Muscle of back (tissue), 13 donors: ENCODE results near the gene RGS9. TPM values are rescaled to one million over a fixed set of nuclear protein-coding genes. Genes with fewer than 3 reads are reported as not detected.
"Not testable (repeated sequence)": the region's sequence is repeated elsewhere in the genome, so short reads cannot be mapped to it uniquely, and the experiment has no call there.

Experiments
- DNase-seq, 3 donors: peaks; one replicate each; pipeline versions ENCODE4 v3.0.0 to v3.0.0-alpha.2; 2013
- long read RNA-seq, 9 donors: transcript quantifications; one replicate each; lab custom pipeline, GENCODE V29; 2026
- polyA plus RNA-seq, 10 donors: library from polyadenylated mRNA; unstranded; fragments of 120-200 nt; gene quantifications; one replicate each; pipeline ENCODE4 v1.2.1, GENCODE V29; 2013; ENCODE audit not compliant: insufficient read length in 10 of 10

Gene RGS9
- polyA plus RNA-seq = 1 to 10 TPM; 2.2 to 5.0 (median 3.2) TPM
- long read RNA-seq, donor 1, partial matches to known transcripts = 0 of 5 reads
- long read RNA-seq, donor 1, other reads (novel, unspliced or antisense) = 0 of 5 reads
- long read RNA-seq, donor 2, partial matches to known transcripts = 0 of 1 reads
- long read RNA-seq, donor 2, other reads (novel, unspliced or antisense) = 0 of 1 reads
- long read RNA-seq, donor 3 = 0 reads
- long read RNA-seq, donor 4, partial matches to known transcripts = 0 of 2 reads
- long read RNA-seq, donor 4, other reads (novel, unspliced or antisense) = 0 of 2 reads
- long read RNA-seq, donor 5, partial matches to known transcripts = 0 of 3 reads
- long read RNA-seq, donor 5, other reads (novel, unspliced or antisense) = 0 of 3 reads
- long read RNA-seq, donor 6 = 0 reads
- long read RNA-seq, donor 7, partial matches to known transcripts = 0 of 1 reads
- long read RNA-seq, donor 7, other reads (novel, unspliced or antisense) = 0 of 1 reads
- long read RNA-seq, donor 8, transcript RGS9-212 (3 exons, 2,736 nt) = major isoform, 7 of 7 reads
- long read RNA-seq, donor 8, partial matches to known transcripts = 0 of 7 reads
- long read RNA-seq, donor 8, other reads (novel, unspliced or antisense) = 0 of 7 reads
- long read RNA-seq, donor 9 = 0 reads

DNA sequence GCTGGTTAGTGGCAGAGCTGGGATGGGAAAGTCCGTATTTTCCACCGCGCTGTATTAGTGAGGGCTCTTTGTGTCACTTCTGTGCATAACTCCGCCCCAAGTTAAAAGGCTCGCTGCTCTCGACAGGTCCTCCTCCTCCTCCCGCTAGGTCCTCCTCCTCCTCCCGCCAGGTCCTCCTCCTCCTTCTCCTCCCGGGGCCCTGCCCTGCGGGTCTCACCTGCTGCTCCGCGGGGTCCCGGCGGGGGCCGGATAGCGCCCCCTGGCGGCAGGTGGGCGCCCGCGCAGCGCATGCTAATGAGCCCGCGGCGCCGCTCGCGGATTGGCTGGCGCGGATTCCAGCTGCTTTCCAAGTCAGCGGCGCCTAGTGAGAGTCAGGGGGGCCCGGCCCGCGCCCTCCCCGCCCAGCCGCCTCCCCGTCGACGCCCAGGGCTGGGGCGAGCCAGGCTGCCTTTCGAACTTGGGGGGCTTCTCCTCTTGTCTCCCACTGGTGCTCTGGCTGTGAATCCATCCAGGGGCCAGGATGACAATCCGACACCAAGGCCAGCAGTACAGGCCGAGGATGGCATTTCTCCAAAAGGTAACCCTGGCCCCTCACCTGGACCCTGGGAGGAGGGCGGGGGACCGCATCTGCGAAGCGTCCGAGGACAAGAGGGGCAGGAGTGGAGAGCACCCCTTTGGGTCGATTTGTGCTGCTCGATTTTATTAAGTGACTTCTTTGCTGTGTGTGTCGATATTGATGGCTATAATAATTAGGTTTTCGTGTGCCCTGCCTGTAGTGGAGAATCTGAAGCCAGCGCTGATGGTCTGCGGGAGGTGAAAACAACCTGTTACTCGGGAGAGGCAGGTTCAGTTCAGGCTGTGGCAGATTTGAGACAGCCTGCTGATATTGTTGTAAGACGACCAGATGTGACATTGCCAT lies at the start of gene RGS9:
RGS9 (plus strand) TSS at position 350 of the 919 bp plus-strand sequence; CDS start at position 521, 171 bp downstream.
- DNase-seq = peak; percentile 74 to 89 (median 85)

DNA sequence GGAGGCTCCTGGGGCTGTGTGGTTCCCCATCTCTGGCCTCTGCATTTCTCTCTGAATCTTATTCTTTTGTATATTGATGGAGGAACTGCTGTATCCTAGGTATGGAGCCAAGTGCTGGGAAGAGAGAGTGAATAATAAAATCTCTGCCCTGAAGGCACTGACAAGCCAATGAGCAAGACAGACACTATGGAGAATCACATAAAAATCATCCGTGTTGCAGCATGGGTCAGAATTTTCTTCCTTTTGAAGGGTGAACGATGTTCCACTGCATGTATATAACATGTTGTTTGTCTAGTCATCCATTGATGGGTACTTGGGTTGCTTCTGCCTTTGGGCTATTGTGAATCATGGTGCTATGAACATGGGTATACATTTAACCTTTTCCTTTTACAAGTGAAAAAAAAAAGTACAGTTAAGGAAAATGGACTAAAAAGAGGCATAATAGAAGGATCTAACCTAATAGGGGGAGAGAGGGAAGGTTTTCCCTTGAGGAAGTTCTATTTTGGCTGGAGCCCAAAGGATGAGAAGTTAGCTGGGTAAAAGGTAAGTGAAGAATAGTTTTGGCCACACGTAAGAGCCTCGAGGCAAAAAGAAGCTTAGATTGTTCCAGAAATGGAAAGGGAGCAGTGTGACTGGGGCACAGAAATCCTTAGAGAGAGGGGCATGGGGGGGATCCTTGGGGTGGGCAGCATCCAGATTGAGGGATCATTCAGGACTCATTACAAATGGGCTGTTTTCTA lies 48.4 kb upstream of the RGS9 start:
- no peak for DNase-seq

DNA sequence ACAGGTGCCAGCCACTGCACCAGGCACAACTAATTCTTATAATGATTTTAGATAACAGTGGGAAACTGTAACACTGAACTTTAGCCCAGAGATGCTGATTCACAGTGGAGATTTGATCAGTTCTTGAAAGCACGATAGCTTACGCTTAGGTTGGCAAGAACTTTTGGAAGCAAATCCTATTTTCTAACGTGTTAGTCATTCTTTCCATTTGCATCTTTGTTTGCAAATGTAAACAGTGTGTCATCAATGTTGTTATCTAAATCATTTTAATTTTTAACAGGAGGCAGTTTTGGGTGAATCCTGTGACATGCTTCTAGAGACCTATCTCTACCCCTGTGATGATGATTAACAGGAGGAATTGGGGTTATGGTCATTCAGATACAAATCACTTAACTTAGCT lies 44.9 kb upstream of the RGS9 start:
- no peak for DNase-seq

DNA sequence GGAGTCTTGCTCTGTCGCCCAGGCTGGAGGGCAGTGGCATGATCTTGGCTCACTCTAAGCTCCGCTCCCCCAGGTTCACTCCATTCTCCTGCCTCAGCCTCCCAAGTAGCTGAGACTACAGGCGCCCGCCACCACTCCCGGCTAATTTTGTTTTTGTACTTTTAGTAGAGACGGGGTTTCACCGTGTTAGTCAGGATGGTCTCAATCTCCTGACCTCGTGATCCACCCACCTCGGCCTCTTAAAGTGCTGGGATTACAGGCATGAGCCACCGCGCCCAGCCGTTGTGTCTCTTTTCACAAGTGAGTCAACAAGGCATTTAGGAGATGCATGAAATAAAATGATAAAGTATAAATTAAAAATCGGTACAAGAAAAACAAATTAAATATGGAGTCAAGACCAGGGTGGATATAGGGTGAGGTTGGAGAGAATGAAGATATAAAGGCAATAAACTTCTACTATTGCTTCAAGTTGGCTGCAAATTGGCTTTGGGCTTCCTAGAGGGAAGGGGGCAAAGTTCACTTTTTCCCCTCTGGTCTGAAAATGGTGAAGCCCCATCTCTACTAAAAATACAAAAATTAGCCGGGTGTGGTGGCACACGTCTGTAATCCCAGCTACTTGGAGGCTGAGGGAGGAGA lies 44.3 kb upstream of the RGS9 start:
- DNase-seq = not testable (repeated sequence)

DNA sequence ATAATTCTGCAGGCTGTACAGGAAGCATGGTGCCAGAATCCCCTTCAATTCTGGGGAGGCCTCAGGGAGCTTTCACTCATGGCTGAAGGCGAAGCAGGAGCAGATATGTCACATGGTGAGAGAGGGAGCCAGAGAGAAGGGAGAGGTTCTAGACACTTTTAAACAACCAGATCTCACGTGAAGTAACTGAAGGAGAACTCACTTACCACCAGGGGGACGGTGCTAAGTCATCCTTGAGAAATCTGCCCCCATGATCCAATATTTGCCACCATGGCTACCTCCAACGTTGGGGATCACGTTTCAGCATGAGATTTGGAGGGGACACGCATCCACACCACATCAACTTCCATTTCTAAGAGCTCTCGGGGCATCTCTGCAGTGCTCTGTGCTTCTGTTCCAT lies 43.2 kb upstream of the RGS9 start:
- no peak for DNase-seq

DNA sequence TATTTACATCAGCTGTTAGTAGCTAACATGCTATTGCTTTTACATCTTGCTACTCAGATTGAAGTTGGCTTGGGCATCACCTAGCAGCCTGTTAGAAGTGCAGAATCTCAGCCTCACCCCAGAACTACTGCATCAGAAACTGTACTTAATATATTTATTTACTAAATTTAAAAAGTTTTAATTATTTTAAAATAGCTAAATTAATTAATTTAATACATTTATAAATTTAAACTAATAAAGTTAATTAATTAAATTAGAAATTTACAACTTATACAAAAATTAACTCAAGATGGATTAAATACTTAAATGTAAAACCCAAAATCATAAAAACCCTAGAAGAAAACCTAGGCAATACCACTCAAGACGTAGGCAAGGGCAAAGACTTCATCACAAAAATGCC lies 41.7 kb upstream of the RGS9 start:
- no peak for DNase-seq

DNA sequence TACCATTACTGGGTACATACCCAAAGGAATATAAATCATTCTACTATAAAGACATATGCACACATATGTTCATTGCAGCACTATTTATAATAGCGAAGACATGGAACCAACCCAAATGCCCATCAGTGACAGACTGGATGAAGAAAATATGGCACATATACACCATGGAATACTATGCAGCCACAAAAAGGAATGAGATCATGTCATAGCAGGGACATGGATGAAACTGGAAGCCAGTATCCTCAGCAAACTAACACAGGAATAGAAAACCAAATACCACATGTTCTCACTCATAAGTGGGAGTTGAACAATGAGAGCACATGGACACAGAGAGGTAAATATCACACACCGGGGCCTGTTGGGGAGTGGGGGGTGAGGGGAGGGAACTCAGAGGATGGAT lies 40.8 kb upstream of the RGS9 start:
- not testable (repeated sequence) for DNase-seq

DNA sequence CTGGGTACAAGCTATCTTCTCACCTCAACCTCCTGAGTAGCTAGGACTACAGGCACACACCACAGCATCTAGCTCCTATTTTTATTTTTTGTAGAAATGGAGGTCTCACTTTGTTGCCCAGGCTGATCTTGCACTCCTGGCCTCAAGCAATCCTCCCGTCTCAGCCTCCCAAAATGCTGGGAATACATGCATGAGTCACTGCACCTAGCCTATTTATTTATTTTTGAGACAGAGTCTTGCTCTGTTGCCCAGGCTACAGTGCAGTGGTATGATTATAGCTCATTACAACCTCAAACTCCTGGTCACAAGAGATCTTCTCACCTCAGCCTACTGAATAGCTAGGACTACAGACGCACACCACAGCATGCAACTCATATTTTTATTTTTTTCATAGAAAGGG lies 40.1 kb upstream of the RGS9 start:
- no peak for DNase-seq

DNA sequence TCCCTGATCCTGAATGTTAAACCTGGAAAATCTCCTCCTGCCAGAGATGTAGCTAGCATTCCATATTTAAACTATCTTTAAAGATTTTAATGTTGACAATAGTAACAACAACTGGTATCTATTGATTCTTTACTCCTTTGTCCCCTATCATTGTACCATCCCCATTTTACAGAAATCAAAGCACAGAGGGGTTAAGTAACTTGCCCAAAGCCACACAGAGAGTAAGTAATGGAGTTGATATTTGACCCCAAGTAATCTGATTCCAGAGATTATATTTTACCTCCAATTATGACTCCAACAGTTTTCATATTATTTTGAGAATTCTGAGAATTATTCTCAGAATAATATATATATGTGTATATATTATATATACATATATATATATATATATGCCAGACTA lies 37.7 kb upstream of the RGS9 start:
- no peak for DNase-seq

DNA sequence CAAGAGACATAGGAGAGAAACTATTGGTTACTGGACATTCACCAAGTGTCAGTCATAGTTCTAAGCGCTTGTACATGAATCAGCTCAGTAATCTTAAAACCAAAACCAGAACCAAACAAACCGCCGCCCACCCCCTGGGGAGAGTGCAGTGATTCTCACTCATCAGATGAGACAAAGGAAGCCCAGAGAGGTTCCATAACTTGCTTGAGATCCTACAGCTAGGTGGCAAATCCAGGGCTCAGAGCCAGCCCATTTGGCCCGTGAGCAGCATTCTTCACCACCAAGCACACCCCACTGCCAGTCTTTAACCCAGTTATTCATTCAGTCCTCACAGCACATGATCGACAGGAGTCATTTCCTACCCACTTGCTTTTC lies 37.2 kb upstream of the RGS9 start:
- peak in 1 of 3 donors; percentile 26 for DNase-seq

DNA sequence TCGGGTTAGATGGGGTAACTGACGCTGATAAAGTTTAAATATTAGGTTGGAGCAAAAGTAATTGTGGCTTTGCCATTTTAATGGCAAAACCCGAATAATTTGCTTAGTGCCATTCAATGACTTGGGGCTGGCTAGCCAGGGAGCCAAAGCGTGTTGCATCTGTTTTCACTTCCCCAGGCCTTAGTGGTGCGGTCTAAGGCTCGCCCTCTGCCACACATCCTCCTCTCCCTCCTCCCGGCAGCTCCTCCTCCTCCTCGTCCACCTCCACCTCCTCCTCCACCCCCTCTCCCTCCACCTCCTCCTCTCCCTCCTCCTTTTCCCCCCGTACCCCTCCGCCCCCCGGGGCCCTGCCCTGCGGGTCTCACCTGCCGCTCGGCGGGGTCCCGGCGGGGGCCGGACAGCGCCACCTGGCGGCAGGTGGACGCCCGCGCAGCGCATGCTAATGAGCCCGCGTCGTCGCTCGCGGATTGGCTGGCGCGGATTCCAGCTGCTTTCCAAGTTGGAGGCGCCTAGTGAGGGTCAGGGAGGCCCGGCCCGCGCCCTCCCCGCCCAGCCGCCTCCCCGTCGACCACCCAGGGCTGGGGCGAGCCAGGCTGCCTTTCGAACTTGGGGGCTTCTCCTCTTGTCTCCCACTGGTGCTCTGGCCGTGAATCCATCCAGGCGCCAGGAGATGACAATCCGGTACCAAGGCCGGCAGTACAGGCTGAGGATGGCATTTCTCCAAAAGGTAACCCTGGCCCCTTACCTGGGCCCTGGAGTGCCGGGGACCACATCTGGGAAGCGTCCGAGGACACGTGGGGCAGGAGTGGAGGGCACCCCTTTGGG lies 36.6 kb upstream of the RGS9 start:
- DNase-seq = peak; percentile 79 to 94 (median 86)

DNA sequence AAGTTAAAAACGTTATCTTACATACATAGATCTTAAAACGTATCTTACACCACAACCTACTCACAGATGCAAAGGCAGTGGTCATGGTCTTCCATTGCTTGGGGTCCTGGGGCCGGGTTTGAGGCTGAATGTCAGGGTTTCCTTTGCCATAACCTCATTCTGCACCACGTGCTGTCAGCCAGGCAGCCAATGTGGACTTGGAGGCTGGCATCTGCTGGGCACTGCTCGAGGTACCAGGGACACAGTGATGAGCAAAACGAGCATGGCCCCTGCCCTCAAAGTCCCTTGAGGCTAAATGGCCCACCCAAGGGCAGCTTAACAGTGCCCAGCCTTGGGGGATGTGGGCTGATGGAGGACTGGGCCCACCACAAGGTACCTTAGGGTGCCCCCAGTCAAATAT lies 35.8 kb upstream of the RGS9 start:
- no peak for DNase-seq

DNA sequence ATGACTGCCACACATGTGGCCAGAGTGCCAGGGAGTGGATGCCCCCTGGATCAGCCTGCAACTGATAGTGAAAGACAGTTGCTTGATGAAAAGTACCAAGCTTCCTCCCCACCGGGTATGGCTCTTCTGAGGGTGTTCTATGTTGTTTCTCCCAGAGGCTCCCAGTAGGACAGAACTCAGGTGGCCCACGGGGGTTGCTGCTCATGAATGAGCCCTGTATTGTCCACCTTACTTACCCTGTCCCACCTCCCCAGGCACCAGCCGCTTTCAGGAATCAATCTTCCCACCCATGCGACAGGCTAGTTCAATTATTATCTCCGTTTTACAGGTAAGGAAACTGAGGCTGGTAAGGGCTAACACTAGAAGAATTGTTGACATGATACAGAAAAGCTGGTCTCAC lies 34.9 kb upstream of the RGS9 start:
- DNase-seq = no peak

DNA sequence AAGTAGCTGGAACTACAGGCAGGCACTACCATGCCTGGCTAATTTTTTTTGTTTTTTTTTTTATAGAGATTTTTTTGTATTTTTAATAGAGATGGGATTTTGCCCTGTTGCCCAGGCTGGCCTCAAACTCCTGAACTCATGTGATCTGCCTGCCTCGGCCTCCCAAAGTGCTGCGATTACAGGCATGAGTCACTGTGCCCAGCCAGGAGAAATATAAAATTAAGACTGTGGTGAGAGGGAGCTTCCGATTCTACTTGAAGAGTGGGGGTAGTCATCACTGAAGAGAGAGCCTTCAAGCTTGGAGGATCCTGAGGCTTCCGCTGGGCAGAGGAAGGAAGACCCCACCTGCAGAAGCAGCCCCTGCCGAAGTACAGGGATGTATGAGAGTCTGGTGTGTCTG lies 34.4 kb upstream of the RGS9 start:
- no peak for DNase-seq

DNA sequence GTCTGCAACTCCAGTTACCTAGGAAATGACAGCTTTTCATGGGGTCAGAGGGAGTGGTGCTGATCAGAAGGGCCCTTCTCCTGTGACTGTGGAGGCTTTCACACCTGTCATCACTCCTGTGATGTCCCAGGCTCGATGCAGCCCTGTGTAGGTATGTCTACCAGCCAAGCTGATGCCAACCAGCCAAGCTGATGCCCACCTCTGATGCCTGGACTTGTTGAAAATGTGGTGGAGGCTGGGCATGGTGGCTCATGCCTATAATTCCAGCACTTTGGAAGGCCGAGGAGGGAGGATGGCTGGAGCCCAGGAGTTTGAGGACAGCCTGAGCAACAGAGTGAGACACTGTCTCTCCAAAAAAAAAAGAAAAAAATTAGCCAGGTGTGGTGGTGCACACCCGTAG lies 33.7 kb upstream of the RGS9 start:
- DNase-seq = no peak

DNA sequence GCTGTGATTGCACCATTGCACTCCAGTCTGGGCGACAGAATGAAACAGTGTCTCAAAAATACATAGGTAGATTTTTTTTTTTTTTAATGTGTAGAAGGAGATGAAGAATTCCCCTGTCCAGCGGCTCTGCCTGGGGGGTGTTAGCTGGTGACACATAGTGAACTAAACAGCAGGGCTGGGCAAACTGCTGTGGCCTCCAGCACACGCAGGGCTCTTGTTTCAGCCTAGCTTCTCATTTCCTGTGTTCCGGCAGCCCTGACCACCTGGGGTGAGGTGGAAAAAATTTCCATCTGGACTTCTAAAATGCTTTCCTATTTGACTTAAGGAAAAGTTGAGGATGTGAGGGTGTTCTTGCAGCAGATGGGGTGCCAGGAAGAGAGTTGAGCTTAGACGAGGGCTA lies 33.3 kb upstream of the RGS9 start:
- DNase-seq = no peak

DNA sequence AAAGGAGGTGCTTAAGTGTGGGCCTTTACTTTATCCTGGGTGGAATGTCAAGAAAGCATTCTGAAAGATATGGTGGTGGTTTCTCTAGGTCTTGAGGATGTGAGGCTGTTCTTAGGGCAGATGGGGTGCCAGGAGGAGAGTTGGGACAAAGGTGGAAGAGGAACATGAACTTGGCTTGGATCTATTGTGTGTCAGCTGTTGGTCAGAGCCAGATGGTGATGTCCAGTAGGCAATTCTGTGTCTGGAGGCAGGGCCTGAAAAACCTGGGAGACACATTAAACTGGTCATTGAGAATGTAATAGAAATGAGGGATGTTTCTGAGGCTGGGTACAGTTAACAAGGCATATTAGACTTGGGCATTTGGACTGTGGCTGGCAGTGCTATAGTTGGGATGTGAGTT lies 32.6 kb upstream of the RGS9 start:
- no peak for DNase-seq

DNA sequence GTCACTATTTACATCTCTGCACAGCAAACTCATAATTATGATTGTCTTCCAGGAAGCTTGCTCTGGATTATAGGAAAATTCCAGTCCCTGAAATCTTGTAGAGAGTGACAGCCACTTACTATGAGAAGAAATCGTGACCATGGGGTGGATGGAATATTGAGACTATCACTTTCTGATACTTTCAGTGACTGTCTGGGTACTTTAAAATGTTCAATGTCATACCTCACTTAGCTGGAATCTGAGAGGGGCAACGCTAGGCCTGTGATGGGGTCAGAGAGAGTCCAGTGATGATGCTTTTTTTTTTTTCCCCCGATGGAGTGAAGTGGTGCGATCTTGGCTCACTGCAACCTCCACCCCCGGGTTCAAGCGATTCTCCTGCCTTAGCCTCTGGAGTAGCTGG lies 32.2 kb upstream of the RGS9 start:
- no peak for DNase-seq

DNA sequence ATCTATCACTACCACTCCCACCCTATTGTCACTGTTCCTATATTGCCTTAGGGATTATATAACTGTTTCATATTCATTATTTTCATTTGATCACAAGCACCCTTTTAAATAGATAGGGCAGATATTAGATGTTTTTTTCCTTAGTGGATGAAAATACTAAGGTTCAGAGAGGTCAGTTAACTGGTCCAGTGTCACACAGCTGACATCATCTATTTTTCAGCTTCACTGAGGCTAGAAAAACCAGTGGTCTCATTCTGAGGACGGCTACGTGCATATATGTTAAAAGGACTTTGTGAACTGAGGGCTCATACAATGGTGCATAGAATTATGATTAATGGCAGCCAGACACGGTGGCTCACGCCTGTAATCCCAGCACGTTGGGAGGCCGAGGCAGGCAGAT lies 29.0 kb upstream of the RGS9 start:
- DNase-seq = no peak

DNA sequence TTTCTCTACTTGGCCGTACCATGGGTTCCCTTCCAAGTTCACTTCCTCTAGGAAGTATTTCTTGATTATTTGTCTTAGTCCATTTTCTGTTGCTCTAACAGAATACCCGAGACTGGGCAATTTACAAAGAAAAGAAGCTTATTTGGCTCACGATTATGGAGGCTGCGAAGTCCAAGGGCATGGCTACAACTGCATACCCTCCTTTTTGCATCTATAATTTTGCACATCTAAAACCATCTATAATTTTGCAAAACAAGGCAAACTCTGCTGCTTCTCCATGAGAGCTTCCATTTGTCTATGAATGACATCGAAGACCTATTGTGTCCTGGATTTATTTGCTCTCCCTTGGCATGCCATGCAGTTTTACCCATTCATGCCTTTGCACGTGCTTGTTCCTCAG lies 27.6 kb upstream of the RGS9 start:
- DNase-seq = no peak
